HFF-Myc (cell line): Measurements from ENCODE around the gene LSM12.

ENCODE experiments used
- DNase-seq: peaks from one replicate; pipeline ENCODE4 v3.0.0-alpha.2; 2011; ENCODE audit warnings: low read depth; ENCODE audit errors: extremely low read depth
- H3K4me3 ChIP-seq: replicated peaks from 2 replicates; pipeline ENCODE4 v1.5.1; 2011; ENCODE audit warnings: low read depth, mild to moderate bottlenecking, control low read depth, low read length
- TF ChIP-seq, protein P1 (sequence below): IDR thresholded peaks from 2 replicates; pipeline ENCODE4 v1.5.1; 2012; ENCODE audit warnings: mild to moderate bottlenecking, low read depth, low read length, control low read depth; ENCODE audit errors: missing control alignments

The LSM12 gene

DNA sequence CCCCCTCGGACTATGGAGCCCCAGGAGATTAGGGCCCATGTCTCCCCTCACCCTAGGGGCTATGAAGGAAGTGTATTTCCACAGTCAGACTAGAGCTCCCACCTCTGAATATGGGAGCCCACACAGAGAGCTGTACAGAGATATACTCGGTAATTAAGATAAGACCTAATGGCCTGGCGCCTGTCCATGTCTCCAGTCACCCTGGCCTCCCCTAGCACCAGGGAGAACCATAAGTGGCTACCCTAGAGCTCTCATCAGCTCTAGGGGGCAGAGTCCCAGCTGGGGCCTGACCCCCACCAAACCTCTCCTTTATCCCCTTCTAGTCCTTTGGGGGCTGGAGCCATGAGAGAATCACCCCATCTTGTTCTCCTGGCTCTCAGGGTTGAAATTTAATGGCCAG lies 54.1 kb downstream of the LSM12 start:
- H3K4me3 ChIP-seq = no peak overlapping the region
- TF ChIP-seq, protein P1, sequence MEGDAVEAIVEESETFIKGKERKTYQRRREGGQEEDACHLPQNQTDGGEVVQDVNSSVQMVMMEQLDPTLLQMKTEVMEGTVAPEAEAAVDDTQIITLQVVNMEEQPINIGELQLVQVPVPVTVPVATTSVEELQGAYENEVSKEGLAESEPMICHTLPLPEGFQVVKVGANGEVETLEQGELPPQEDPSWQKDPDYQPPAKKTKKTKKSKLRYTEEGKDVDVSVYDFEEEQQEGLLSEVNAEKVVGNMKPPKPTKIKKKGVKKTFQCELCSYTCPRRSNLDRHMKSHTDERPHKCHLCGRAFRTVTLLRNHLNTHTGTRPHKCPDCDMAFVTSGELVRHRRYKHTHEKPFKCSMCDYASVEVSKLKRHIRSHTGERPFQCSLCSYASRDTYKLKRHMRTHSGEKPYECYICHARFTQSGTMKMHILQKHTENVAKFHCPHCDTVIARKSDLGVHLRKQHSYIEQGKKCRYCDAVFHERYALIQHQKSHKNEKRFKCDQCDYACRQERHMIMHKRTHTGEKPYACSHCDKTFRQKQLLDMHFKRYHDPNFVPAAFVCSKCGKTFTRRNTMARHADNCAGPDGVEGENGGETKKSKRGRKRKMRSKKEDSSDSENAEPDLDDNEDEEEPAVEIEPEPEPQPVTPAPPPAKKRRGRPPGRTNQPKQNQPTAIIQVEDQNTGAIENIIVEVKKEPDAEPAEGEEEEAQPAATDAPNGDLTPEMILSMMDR = no peak
- DNase-seq = no peak

DNA sequence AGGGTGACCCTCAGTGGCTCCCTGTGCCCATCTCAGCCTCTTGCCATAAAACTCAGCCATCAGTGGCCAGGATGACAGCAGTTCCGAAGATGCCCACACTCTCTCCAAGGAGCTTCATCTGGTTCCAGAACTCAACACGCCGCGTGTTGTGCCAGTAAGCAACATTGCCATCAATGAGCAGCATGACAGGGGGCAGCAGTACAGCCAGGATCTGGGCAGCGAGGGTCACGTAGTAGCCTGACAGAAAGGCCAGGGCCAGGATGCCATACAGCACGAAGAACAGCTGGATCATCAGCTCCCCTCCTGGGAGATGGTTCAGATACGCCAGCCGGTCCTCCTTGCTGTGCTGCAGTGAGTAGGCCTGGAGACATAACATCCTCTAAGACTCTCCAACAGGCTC lies 54.6 kb downstream of the LSM12 start:
- no peak overlapping the region for H3K4me3 ChIP-seq
- TF ChIP-seq, protein P1 = no peak
- DNase-seq = no peak

DNA sequence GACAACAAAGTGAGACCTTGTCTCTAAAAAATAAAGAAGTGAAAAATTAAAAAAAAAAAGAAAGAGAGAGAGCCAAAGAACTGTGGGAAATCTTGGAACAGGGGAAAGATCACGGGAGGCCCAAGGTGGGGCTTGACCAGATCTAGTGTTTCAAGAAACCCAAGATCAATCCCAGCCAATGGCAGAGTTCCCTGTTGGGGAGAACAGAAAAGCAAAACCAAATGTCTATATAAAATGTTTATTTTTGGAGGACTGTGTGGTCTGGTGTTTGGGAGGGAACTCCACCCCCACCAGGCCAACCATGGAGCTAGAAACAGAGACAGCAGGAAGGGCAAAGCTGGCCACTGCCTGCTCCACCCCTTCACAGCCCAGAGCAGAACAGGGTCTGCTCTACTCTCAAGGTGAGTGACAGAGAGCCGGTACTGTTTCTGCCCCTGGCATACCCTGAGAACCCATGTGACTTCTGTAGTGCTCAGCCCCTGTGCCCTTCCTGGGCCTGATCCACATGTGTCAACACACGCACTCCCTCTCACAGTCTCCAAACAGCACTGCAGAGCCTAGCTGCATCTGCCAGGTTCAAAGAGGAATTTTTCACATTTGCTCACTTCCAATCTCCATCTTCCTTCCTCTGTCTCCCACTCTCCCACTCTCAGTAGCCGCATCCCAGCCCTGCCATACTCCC lies 55.4 kb downstream of the LSM12 start:
- no peak overlapping the region for H3K4me3 ChIP-seq
- TF ChIP-seq, protein P1 = no peak
- peak; percentile 67 for DNase-seq

DNA sequence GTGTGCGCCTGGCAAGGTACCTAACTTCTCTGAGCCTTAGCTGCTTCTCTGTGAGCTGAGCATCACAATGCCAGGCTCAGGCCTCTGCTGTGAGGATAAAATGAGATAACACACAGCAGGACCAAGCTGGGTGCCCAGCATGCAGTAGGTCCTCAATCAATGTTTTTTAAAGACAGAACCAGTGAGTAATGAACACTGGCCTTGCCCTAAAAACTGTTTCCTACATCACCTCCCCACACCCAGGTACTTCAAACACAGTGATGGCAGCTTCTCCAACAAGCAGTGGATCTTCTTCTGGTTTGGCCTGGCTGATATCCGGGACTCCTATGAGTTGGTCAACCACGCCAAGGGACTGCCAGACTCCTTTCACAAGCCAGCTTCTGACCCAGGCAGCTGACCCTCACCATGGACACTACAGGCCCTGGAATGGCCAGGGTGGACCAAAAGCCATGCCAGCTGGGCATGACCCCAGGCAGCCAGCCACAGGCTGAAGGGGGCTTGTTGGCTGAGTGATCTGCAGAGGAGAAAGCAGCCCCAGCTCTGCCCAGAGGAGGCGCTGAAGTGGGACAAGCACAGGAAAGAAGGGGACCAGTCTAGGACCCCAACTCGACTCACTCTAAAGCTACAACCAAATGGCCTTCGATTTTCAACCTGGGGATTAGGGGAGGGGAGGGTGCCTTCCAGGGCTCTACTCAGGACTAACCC lies 58.1 kb downstream of the LSM12 start:
- TF ChIP-seq, protein P1 = no peak
- DNase-seq = no peak
- H3K4me3 ChIP-seq = peak overlapping the region; percentile 65

DNA sequence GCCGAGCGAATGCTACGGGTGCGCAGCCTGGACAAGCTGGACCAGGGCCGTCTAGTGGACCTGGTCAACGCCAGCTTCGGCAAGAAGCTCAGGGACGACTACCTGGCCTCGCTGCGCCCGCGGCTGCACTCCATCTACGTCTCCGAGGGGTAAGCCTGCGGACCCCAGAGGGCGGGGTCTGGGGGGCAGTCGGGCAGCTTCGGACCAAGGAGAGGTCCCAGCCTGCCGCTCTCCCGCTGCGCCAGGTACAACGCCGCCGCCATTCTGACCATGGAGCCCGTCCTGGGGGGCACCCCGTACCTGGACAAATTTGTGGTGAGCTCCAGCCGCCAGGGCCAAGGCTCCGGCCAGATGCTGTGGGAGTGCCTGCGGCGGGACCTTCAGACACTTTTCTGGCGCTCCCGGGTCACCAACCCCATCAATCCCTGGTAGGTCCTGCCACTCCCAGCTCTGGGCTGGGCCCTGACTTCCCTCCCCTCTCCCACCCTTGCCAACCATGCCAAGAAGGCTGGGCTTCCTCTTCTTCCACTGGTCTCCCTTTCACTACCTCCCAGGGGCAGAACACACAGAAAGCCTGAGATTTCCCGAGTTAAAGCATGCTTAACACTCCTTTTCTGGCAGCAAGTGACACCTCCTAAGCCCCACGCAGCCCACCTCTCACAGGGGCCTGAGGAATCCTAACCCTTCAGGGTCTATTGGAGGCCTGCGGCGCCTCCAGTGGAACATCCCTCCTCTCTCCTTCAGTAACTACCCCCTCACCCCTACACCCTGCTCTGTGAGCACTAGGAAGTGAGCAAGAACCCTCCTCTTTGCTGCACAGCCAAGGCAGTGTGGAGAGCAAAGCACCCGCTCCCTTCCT lies 58.9 kb downstream of the LSM12 start:
- peak overlapping the region; percentile 65 for H3K4me3 ChIP-seq
- DNase-seq = no peak
- TF ChIP-seq, protein P1 = no peak

DNA sequence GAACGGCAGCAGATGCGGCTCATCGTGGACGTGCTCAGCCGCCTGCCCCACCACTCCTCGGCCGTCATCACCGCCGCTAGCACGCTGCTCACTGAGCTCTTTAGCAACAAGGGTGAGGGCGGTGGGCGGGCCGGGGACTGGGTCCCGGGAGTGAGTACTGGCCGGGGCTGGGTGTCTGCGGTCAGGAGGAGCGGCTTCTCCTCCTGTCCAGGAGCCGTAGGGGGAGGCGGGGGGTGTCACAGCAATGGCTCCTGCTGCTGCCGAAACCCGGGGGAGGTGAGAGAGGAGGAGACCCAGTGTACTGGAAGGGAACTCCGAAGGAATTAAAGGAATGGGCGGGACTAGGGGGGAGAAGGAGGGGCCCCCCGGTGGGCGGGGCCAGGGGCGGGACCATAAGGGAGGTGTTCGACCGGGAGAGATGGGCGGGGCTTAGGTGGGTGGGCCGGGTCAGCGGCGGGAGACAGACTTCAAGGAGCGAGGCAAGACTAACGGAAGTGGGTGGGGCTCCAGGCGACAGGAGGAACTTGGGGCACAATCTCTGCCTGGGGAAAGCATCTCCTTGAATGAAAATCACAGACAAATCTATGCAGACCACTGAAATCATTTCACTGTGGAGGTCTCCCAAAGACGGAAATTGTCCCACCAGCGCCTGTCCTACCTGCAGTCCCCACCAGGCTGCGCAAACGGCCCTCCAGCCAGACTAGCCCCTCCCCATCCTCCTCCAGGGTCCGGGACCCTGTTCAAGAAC lies 59.7 kb downstream of the LSM12 start:
- peak; percentile 85 for DNase-seq
- H3K4me3 ChIP-seq = peak overlapping the region; percentile 65
- TF ChIP-seq, protein P1 = peak; percentile 40
